ENCODE results near the gene NXPH4.

NXPH4 gene

GRCh38 chr12:57223191-57224165, 6.9 kb downstream of the NXPH4 start:
- Histone ChIP-seq H3K27ac (ENCODE audit: low read depth in 2 of 2, low read length in 2 of 2) (no peak overlapping the region), H3K27me3 (ENCODE audit: control insufficient read depth in 2 of 2, insufficient read depth in 2 of 2, low read length in 2 of 2) (peaks cover 75 to 76% of the 10 kb centered on the region in 2 donors), H3K4me1 (ENCODE audit: control insufficient read depth in 2 of 2, insufficient read depth in 2 of 2, low read length in 2 of 2) (peaks cover 8 to 11% of the 10 kb centered on the region in 2 donors), H3K4me3 (ENCODE audit: low read length in 2 of 2) (no peak overlapping the region), H3K36me3 (ENCODE audit: control insufficient read depth in 2 of 2, insufficient read depth in 2 of 2, low read length in 2 of 2) (no peaks in the 10 kb centered on the region), H3K9me3 (ENCODE audit: control insufficient read depth in 2 of 2, low read length in 2 of 2) (no peaks in the 10 kb centered on the region), H3K9ac (ENCODE audit: low read depth in 1 of 2, low read length in 2 of 2) (no peak overlapping the region)

- peaks cover 11% of the 10 kb centered on the region in 2 donors for H3K4me1 ChIP-seq (ENCODE audit: control insufficient read depth in 2 of 2, insufficient read depth in 2 of 2, low read length in 2 of 2)
- H3K4me3 ChIP-seq (ENCODE audit: low read length in 2 of 2) = no peak overlapping the region
- H3K9me3 ChIP-seq (ENCODE audit: control insufficient read depth in 2 of 2, low read length in 2 of 2) = no peaks in the 10 kb centered on the region
- peaks cover 66% of the 10 kb centered on the region in 2 donors for H3K27me3 ChIP-seq (ENCODE audit: control insufficient read depth in 2 of 2, insufficient read depth in 2 of 2, low read length in 2 of 2)
- H3K9ac ChIP-seq (ENCODE audit: low read depth in 1 of 2, low read length in 2 of 2) = no peak overlapping the region
- H3K36me3 ChIP-seq (ENCODE audit: control insufficient read depth in 2 of 2, insufficient read depth in 2 of 2, low read length in 2 of 2) = no peaks in the 10 kb centered on the region
- no peak overlapping the region for H3K27ac ChIP-seq (ENCODE audit: low read depth in 2 of 2, low read length in 2 of 2)
Observed at GRCh38 chr12:57224278-57224972, 7.8 kb downstream of the NXPH4 start.

GRCh38 chr12:57224973-57225679, 8.5 kb downstream of the NXPH4 start:
- Histone ChIP-seq H3K27me3 (ENCODE audit: control insufficient read depth in 2 of 2, insufficient read depth in 2 of 2, low read length in 2 of 2) (peaks cover 60 to 62% of the 10 kb centered on the region in 2 donors), H3K36me3 (ENCODE audit: control insufficient read depth in 2 of 2, insufficient read depth in 2 of 2, low read length in 2 of 2) (no peaks in the 10 kb centered on the region), H3K9me3 (ENCODE audit: control insufficient read depth in 2 of 2, low read length in 2 of 2) (no peaks in the 10 kb centered on the region), H3K27ac (ENCODE audit: low read depth in 2 of 2, low read length in 2 of 2) (no peak overlapping the region), H3K4me1 (ENCODE audit: control insufficient read depth in 2 of 2, insufficient read depth in 2 of 2, low read length in 2 of 2) (peaks cover 14 to 15% of the 10 kb centered on the region in 2 donors), H3K4me3 (ENCODE audit: low read length in 2 of 2) (no peak overlapping the region), H3K9ac (ENCODE audit: low read depth in 1 of 2, low read length in 2 of 2) (no peak overlapping the region)

GRCh38 chr12:57225680-57226210, 9.2 kb downstream of the NXPH4 start:
- Histone ChIP-seq H3K36me3 (ENCODE audit: control insufficient read depth in 2 of 2, insufficient read depth in 2 of 2, low read length in 2 of 2) (no peaks in the 10 kb centered on the region), H3K4me1 (ENCODE audit: control insufficient read depth in 2 of 2, insufficient read depth in 2 of 2, low read length in 2 of 2) (peaks cover 21% of the 10 kb centered on the region in 2 donors), H3K27me3 (ENCODE audit: control insufficient read depth in 2 of 2, insufficient read depth in 2 of 2, low read length in 2 of 2) (peaks cover 56 to 59% of the 10 kb centered on the region in 2 donors), H3K9ac (ENCODE audit: low read depth in 1 of 2, low read length in 2 of 2) (no peak overlapping the region), H3K4me3 (ENCODE audit: low read length in 2 of 2) (no peak overlapping the region), H3K9me3 (ENCODE audit: control insufficient read depth in 2 of 2, low read length in 2 of 2) (no peaks in the 10 kb centered on the region), H3K27ac (ENCODE audit: low read depth in 2 of 2, low read length in 2 of 2) (no peak overlapping the region)

DNA sequence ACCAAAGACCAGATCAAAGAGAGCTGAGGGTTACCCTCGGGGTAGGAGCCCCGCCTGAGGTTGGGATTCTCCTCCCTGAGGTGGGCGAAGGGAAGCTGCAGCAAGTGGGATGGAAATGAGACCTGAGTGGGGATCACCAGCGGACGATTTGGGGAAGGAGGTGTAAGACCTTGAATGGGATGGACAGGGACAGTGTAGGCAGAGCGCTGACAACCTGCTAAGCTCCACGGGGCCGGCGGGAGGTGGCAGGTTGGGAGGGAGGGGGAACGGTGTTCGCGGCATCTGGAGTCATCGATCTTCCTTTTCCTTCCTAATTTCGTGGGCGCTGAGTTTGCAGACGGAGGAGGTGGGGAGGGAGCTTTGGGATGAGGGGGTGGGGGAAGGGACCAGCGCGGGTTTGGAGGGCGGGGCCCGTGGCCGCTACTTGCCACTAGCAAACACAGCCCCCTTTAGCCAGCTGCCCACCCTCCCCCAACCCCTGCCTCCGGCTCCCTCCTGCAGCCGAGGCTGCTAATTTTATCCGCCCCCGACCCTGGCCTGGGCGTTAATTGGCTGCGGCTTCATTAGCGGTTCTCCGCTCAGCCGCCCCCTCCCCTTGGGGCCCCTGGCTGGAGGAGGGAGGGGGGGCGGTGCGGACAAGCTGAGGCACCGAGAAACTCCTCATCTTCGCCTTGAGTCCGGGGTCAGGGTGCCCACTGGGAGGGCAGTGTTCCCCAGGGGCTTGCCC, 10.2 kb downstream of the NXPH4 start:
- Histone ChIP-seq H3K27me3 (ENCODE audit: control insufficient read depth in 2 of 2, insufficient read depth in 2 of 2, low read length in 2 of 2) (peaks cover 46 to 49% of the 10 kb centered on the region in 2 donors), H3K9ac (ENCODE audit: low read depth in 1 of 2, low read length in 2 of 2) (no peak overlapping the region), H3K9me3 (ENCODE audit: control insufficient read depth in 2 of 2, low read length in 2 of 2) (no peaks in the 10 kb centered on the region), H3K27ac (ENCODE audit: low read depth in 2 of 2, low read length in 2 of 2) (no peak overlapping the region), H3K4me3 (ENCODE audit: low read length in 2 of 2) (no peak overlapping the region), H3K36me3 (ENCODE audit: control insufficient read depth in 2 of 2, insufficient read depth in 2 of 2, low read length in 2 of 2) (peaks cover 1 to 2% of the 10 kb centered on the region in 2 donors), H3K4me1 (ENCODE audit: control insufficient read depth in 2 of 2, insufficient read depth in 2 of 2, low read length in 2 of 2) (peaks cover 21 to 23% of the 10 kb centered on the region in 2 donors)

DNA sequence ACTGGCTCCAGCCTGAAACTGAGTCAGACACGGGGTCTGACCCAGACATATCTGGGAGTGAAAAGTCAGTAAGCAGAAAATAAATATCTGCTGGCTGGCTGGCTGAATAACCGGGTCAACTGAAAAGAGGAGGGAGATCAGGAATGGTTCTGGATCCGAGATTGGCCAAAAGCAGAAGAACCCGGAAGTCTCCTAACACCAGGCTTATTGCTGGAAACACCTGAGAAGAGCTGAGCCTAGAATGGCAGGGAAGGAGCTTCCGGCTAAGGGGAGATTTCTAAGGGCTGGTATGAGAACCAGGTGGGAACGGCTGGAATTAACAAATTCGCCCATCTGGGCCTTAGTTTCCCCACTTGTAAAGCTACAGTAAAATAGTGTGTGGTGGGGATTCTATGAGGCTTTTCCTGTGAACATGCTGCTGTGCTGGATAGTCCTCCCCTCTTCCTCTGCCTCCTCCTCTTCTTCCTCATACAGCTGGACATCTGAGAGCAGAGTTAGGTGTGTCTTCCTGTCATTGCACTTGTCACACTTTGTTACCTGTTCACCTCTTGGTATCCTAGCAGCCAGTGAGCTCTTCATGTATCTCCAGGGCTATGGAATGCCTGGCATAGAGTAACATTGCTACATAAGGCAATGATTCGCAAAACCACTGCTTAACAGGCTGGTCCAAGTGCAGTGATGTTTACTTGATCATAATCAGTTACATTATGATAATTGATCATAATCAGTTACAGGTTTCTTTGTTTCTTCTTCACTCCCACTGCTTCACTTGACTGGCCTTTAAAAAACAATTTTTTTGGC, 10.9 kb downstream of the NXPH4 start:
- no peak overlapping the region for H3K4me3 ChIP-seq (ENCODE audit: low read length in 2 of 2)
- no peaks in the 10 kb centered on the region for H3K9me3 ChIP-seq (ENCODE audit: control insufficient read depth in 2 of 2, low read length in 2 of 2)
- peaks cover 6 to 8% of the 10 kb centered on the region in 2 donors for H3K36me3 ChIP-seq (ENCODE audit: control insufficient read depth in 2 of 2, insufficient read depth in 2 of 2, low read length in 2 of 2)
- H3K9ac ChIP-seq (ENCODE audit: low read depth in 1 of 2, low read length in 2 of 2) = no peak overlapping the region
- H3K27me3 ChIP-seq (ENCODE audit: control insufficient read depth in 2 of 2, insufficient read depth in 2 of 2, low read length in 2 of 2) = peaks cover 39 to 42% of the 10 kb centered on the region in 2 donors
- peaks cover 21 to 23% of the 10 kb centered on the region in 2 donors for H3K4me1 ChIP-seq (ENCODE audit: control insufficient read depth in 2 of 2, insufficient read depth in 2 of 2, low read length in 2 of 2)
- H3K27ac ChIP-seq (ENCODE audit: low read depth in 2 of 2, low read length in 2 of 2) = no peak overlapping the region

DNA sequence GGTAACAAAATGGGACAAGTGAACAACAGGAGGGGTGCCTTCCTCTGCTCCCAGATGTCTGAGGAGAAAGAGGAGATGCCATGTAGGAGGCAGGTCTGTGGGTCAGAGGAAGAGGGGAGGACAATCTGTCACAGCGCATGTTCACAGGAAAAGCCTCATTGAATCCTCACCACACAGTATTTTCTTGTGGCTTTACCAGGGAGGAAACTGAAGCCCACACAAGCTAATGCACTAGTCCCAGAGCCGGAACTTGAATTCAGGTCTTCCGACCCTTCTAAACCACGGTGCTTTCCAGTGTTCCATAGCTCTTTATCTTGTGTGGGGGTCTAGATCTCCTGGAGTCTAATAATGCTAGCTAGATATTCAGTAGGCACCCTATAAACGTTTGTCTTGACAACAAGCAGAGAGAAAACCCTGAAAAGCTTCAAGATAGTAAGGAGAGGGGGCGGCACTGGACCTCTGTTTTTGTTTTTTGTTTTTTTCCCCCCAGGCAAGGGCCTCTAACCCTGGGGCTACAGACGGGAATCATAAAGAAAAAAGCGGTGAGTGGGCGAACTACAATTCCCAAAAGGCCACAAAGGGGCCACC, 12.5 kb downstream of the NXPH4 start:
- Histone ChIP-seq H3K9me3 (ENCODE audit: control insufficient read depth in 2 of 2, low read length in 2 of 2) (no peaks in the 10 kb centered on the region), H3K27ac (ENCODE audit: low read depth in 2 of 2, low read length in 2 of 2) (peak overlapping the region in 1 of 2 donors; percentile 77), H3K9ac (ENCODE audit: low read depth in 1 of 2, low read length in 2 of 2) (peak overlapping the region; percentile 63 to 85), H3K4me1 (ENCODE audit: control insufficient read depth in 2 of 2, insufficient read depth in 2 of 2, low read length in 2 of 2) (peaks cover 21 to 23% of the 10 kb centered on the region in 2 donors), H3K27me3 (ENCODE audit: control insufficient read depth in 2 of 2, insufficient read depth in 2 of 2, low read length in 2 of 2) (peaks cover 25 to 26% of the 10 kb centered on the region in 2 donors), H3K36me3 (ENCODE audit: control insufficient read depth in 2 of 2, insufficient read depth in 2 of 2, low read length in 2 of 2) (peaks cover 21 to 24% of the 10 kb centered on the region in 2 donors), H3K4me3 (ENCODE audit: low read length in 2 of 2) (peak overlapping the region; percentile 72 to 95)

DNA sequence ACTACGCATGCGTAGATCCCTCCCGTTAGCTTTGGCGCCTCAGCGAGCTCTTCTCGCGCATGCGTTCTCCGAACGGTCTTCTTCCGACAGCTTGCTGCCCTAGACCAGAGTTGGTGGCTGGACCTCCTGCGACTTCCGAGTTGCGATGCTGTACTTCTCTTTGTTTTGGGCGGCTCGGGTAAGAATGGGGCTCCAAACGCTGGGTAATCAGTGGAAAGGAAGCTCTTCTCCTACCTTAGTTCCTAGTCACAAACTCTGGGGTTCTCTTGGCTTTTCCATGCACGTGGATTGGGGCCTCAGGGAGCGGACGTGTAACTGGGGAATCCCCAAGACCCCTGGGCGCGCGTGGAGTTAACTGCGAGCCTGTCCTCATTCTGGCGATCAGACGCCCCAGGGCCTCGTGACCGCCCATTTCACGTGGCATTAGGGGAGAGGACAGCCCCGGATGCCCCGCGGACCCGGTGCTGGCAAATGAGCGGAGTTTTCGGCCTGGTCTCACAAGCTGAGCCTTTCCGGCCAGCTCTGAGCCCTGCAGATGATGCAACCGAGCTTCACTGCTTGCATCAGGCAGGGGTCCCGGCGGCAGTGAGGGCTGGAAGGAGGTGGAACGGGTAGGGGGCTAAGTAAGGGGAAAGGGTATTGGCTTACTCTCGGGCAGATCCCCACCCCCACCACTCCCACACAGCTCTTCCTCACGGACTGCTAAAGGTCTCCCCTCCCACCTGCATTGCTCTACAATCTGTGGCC, 13.2 kb downstream of the NXPH4 start, which contains the start of gene SHMT2:
Gene SHMT2, plus strand, starts transcription at position 78 of the 747 bp plus-strand sequence. Its CDS starts 68 bp downstream, at position 146.
- peak within 1 kb of the TSS; percentile 63 to 85 for H3K9ac ChIP-seq (ENCODE audit: low read depth in 1 of 2, low read length in 2 of 2)
- H3K27ac ChIP-seq (ENCODE audit: low read depth in 2 of 2, low read length in 2 of 2) = peak within 1 kb of the TSS; percentile 18 to 77
- peak within 1 kb of the TSS; percentile 72 to 95 for H3K4me3 ChIP-seq (ENCODE audit: low read length in 2 of 2)
- H3K36me3 ChIP-seq (ENCODE audit: control insufficient read depth in 2 of 2, insufficient read depth in 2 of 2, low read length in 2 of 2) = peaks cover 25 to 27% of the 10 kb centered on the region in 2 donors
- H3K4me1 ChIP-seq (ENCODE audit: control insufficient read depth in 2 of 2, insufficient read depth in 2 of 2, low read length in 2 of 2) = peaks cover 21 to 23% of the 10 kb centered on the region in 2 donors
- no peaks in the 10 kb centered on the region for H3K9me3 ChIP-seq (ENCODE audit: control insufficient read depth in 2 of 2, low read length in 2 of 2)
- H3K27me3 ChIP-seq (ENCODE audit: control insufficient read depth in 2 of 2, insufficient read depth in 2 of 2, low read length in 2 of 2) = peaks cover 19 to 20% of the 10 kb centered on the region in 2 donors
